Fibroblast of the aortic adventitia (primary cell): ENCODE results near the gene SMIM35. TPM values are rescaled to one million over a fixed set of nuclear protein-coding genes. Genes with fewer than 3 reads are reported as not detected.

Experiments used
- DNase-seq: peaks from one replicate; pipeline ENCODE4 v3.0.0-alpha.2; 2010; ENCODE audit warnings: low read depth
- H3K4me3 ChIP-seq: 2 replicates; pipeline ENCODE4 v1.5.1; 2011; ENCODE audit warnings: low read depth, mild to moderate bottlenecking, control low read depth, low read length, moderate library complexity
- CTCF ChIP-seq: IDR thresholded peaks from 2 replicates; pipeline ENCODE4 v1.5.1; 2011; ENCODE audit warnings: mild to moderate bottlenecking, low read length, control low read depth, inconsistent platforms; ENCODE audit not compliant: insufficient read depth
- total RNA-seq: library from RNA; depleted of rRNA; stranded (reverse); fragments of >200 nt; gene quantifications from 2 replicates; pipeline ENCODE4 v1.2.3, GENCODE V29; 2012; ENCODE audit warnings: low replicate concordance

SMIM35 gene
- total RNA-seq, 1 donor: not detected

DNA sequence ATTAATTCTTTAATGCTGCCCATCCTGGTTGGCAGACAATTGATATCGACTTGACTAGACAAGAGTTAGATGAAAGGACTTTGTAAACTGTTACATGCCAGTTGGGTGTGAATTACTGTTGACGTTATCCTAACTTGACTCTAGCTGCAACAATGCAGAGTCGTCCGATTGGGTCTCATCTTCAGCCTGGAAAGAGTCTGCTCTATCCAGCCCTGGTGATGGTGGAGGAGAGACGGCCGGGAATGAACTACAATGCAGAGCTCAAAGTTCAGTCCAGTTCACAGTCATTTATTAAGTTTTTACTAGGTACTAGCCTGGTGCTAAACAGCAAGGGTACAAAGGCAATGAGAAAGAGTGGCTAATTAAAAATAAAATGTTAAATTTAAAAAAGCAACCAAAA, 4.9 kb upstream of the SMIM35 start:
- TF ChIP-seq CTCF: no peak
- no peak for DNase-seq

DNA sequence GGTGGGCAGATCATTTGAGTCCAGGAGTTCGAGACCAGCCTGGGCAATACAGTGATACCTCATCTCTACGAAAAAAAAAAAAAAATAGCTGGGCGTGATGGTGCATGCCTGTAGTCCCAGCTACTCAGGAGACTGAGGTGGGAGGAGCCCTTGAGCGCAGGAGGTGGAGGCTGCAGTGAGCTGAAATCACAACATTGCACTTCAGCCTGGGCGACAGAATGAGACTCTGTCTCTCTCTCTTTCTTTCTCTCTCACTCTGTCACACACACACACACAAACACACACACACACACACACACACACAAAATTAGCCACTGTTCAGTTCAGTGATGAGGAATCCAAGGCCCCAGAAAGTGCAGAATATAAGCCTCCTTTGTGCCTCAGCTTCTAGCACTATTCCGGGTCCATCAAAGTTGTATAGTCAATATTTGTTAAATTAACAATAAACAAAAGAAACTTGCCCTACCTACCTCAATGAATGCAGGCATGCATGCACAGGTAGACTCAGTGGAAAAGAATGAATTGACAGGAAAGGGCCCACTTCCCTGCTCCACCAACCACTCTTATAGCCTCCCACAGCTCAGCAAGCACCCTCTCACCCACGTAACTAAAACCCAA, 3.9 kb upstream of the SMIM35 start:
- H3K4me3 ChIP-seq: no peak overlapping the region
- no peak for DNase-seq
- TF ChIP-seq CTCF: no peak

More for the DNA sequence above, 4.9 kb upstream of the SMIM35 start:
- H3K4me3 ChIP-seq: no peak overlapping the region

- no peak for DNase-seq
- H3K4me3 ChIP-seq: no peak overlapping the region
- no peak for TF ChIP-seq CTCF
Observed at GRCh38 chr11:118088531-118088930, 1.8 kb upstream of the SMIM35 start.

DNA sequence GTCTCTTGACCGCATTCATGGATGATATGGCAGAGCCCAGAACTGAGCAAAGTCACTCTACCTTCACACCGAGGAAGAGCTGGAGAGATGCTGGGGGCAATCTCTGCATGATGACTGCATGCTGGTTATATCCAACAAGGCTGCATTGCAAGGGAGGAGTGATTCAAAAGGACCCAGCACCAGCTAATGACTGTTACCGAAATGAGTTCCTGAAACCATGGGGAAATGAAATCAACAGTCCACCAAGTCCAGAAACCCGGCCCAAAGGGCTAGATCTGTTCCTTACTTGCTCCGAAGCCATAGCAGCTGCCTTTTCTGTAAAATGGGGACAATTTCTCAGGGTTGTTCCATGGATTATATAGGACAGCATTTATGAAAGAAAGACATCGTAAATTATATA, 1.2 kb upstream of the SMIM35 start:
- no peak for DNase-seq
- H3K4me3 ChIP-seq: no peak overlapping the region
- no peak for TF ChIP-seq CTCF

- no peak for TF ChIP-seq CTCF
Observed at GRCh38 chr11:118084656-118085055, 2.1 kb downstream of the SMIM35 start.

DNA sequence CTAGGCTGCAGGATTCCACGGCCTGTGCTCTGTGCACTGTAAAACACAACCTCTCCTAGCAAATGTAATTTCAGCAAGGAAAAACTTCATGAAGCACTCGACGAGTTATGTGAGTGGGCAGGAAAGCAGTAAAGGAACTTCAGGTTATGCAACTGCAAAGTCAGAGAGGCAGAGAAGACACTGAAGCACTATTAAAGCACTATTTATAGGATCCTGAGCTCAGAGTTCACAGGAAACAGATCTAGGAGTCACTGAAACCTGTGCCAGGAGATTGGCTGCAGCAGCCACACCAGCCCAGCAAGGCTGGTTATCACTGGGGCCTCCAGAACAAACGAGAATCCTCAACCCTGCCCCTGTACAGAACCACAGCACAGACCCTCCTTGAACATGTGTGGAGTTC, 2.5 kb downstream of the SMIM35 start:
- H3K4me3 ChIP-seq: no peak overlapping the region
- TF ChIP-seq CTCF: no peak
- peak; percentile 10 for DNase-seq

More at GRCh38 chr11:118084656-118085055, 2.1 kb downstream of the SMIM35 start:
- no peak for DNase-seq
- no peak overlapping the region for H3K4me3 ChIP-seq
